Sigmoid colon (tissue), 7 donors: ENCODE measurements around the gene MVB12A. TPM values are rescaled to one million over a fixed set of nuclear protein-coding genes. Genes with fewer than 3 reads are reported as not detected.

Source experiments
- DNase-seq: peaks from one replicate; pipeline ENCODE4 v3.0.0-alpha.2; 2019
- H3K27ac ChIP-seq, 4 donors: fragments of 200-600 bp; sonication (generic); one replicate each; pipeline ENCODE4 v1.5.1; 2016 to 2019; ENCODE audit warnings: mild to moderate bottlenecking in 1 of 4
- H3K27me3 ChIP-seq, 3 donors: fragments of 200-600 bp; sonication (generic); one replicate each; pipeline ENCODE4 v1.5.1; 2019; ENCODE audit warnings: mild to moderate bottlenecking in 1 of 3
- H3K36me3 ChIP-seq, 4 donors: fragments of 200-600 bp; sonication (generic); one replicate each; pipeline ENCODE4 v1.5.1; 2016 to 2019
- H3K4me1 ChIP-seq, 4 donors: fragments of 200-600 bp; sonication (generic); one replicate each; pipeline ENCODE4 v1.5.1; 2017 to 2019
- H3K4me3 ChIP-seq, 4 donors: fragments of 200-600 bp; sonication (generic); one replicate each; pipeline ENCODE4 v1.5.1; 2017 to 2019; ENCODE audit warnings: mild to moderate bottlenecking in 2 of 4, moderate library complexity in 1 of 4
- H3K9me3 ChIP-seq, 4 donors: fragments of 200-600 bp in 3 of 4; sonication (generic) in 3 of 4; one replicate each; pipeline versions ENCODE4 v1.5.1 to v1.6.1; 2013 to 2019
- CTCF ChIP-seq, 4 experiments: fragments of 450-650 bp in 3 of 4; fragments of 200-600 bp in 1 of 4; IDR thresholded peaks; one replicate each; pipeline ENCODE4 v1.5.1; 2016 to 2019; ENCODE audit warnings: antibody characterized with exemption in 4 of 4, mild to moderate bottlenecking in 3 of 4, moderate library complexity in 2 of 4
- EP300 ChIP-seq, 4 donors: sonication (generic); formaldehyde crosslinking; IDR thresholded peaks; one replicate each; pipeline ENCODE4 v1.6.1; 2017; ENCODE audit warnings: antibody characterized with exemption in 4 of 4
- POLR2A ChIP-seq, 2 donors: fragments of 450-650 bp; IDR thresholded peaks; one replicate each; pipeline ENCODE4 v1.6.1; 2016; ENCODE audit warnings: antibody characterized with exemption in 2 of 2, mild to moderate bottlenecking in 2 of 2, moderate library complexity in 2 of 2
- POLR2AphosphoS5 ChIP-seq, 4 donors: sonication (generic); formaldehyde crosslinking; IDR thresholded peaks; one replicate each; pipeline ENCODE4 v1.6.1; 2017; ENCODE audit warnings: antibody characterized with exemption in 4 of 4
- WGBS, 2 donors: extraction: QIAGEN DNeasy Blood & Tissue Kit; methylation state at CpG; one replicate each; pipeline ENCODE4 v1.1.7; 2013; 5-methylcytosine and 5-hydroxymethylcytosine counted together
- intact Hi-C: fragments of 100-400 bp; cut with DNase I; formaldehyde crosslinking; loops from one replicate; pipeline ENCODE4 v1.15.1; 2023
- polyA plus RNA-seq, 3 donors: library from polyadenylated mRNA; stranded (reverse); fragments of 200-250 nt; gene quantifications; one replicate each; pipeline ENCODE4 v1.2.3, GENCODE V29; 2013
- total RNA-seq, 4 donors: library from RNA; depleted of rRNA; stranded (reverse); fragments of >200 nt; gene quantifications; one replicate each; pipeline ENCODE4 v1.1.0, GENCODE V29; 2016
- donor health status: healthy with polysubstance abuse.
- donor health status: Bipolar disorder and iron deficiency.
- donor health status: healthy.

The MVB12A gene
- total and polyA plus RNA-seq, 7 donors: 40.4 to 102 (median 55.8) TPM

- Histone ChIP-seq H3K9me3 (no peaks in the 10 kb centered on the region), H3K27me3 (no peaks in the 10 kb centered on the region), H3K4me1 (peaks cover 0 to 25% (median 20%) of the 10 kb centered on the region in 4 donors), H3K4me3 (no peak overlapping the region), H3K27ac (no peak overlapping the region), H3K36me3 (peaks cover 0 to 5% (median 0%) of the 10 kb centered on the region in 4 donors)
- intact Hi-C loops: loop anchor here (2.0 kb wide), 1 partner anchor 43 kb away; no protein-coding TSS in a partner anchor
- DNase-seq: no peak
- 94 to 95% methylated on average over 20 of the region's 20 CpGs for WGBS, 2 donors
- no peak for TF ChIP-seq POLR2AphosphoS5 (IDR thresholded peaks at IDR 0.05)
- TF ChIP-seq POLR2A (IDR thresholded peaks at IDR 0.05): no peak
- no peak for TF ChIP-seq EP300 (IDR thresholded peaks at IDR 0.05)
- no peak for TF ChIP-seq CTCF (IDR thresholded peaks at IDR 0.05)
Observed at GRCh38 chr19:17423429-17424208, 3.8 kb downstream of the MVB12A start.

DNA sequence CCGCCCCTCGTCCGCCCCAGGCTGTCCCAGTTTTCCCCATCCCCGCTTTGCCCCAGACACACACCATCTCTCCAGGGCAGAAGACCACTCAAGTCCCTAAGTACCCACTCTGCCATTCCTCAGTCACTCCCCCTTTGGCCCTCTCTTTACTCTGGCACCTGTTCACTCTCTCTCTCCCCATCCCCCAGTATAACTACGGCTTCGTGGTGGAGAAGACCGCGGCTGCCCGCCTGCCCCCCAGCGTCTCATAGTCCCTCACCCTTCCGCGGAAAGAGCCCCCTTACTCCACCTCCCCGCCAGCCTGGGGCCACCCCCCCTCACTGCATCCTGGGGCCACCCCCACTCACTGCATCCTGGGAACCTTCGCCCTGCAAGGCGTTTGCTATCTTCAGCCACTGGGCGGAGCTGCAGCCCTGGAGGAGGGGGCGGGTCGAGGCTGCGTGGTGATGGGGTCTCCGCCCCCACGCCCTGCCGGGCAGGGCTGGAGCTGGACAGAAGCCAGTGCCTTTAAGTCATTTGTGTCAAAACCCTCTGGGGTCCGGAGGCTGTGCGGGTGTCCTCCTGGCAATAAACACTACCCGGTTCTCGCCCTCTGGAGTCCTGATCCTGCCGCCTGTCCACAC lies 5.0 kb downstream of the MVB12A start:
- no peaks in the 10 kb centered on the region for H3K27me3 ChIP-seq
- no peak overlapping the region for H3K4me3 ChIP-seq
- no peaks in the 10 kb centered on the region for H3K9me3 ChIP-seq
- no peak for TF ChIP-seq EP300 (IDR thresholded peaks at IDR 0.05)
- peak in 2 of 4 experiments; percentile 37 to 40 for TF ChIP-seq CTCF (IDR thresholded peaks at IDR 0.05)
- no peak for DNase-seq
- 29 to 53% methylated on average over 27 of the region's 27 CpGs for WGBS, 2 donors
- intact Hi-C loops: loop anchor here (2.0 kb wide), 1 partner anchor 42 kb away; no protein-coding TSS in a partner anchor
- H3K4me1 ChIP-seq: peaks cover 0 to 18% (median 16%) of the 10 kb centered on the region in 4 donors
- no peak overlapping the region for H3K27ac ChIP-seq
- H3K36me3 ChIP-seq: peaks cover 0 to 5% (median 0%) of the 10 kb centered on the region in 4 donors

DNA sequence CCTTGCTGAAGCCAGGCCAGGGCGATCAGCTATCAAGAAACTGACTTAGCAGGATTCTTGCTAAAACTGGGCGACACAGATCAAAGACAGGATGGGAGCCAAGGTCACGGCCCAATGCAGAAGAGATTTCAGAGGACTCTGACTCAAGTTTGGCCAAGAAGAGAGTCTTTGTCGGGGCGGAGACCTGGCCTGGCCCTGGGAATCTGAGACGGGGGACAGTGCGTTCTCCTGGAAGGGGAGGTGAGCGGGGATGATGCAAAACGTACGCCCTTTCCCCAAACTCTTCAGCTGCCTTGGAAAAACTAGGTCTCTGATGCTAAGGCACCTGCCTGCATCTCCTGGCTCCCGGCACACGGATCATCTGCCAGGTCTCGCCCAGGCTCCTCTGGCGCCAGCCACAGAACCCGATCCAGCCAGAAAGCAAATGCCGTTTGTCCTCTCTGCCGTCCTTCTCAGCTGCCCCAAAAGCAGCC lies 9.8 kb downstream of the MVB12A start:
- no peak for TF ChIP-seq POLR2A (IDR thresholded peaks at IDR 0.05)
- no peak for TF ChIP-seq EP300 (IDR thresholded peaks at IDR 0.05)
- TF ChIP-seq CTCF (IDR thresholded peaks at IDR 0.05): no peak
- no peak for TF ChIP-seq POLR2AphosphoS5 (IDR thresholded peaks at IDR 0.05)
- Histone ChIP-seq H3K27ac (no peak overlapping the region), H3K4me3 (no peak overlapping the region), H3K36me3 (no peaks in the 10 kb centered on the region), H3K27me3 (no peaks in the 10 kb centered on the region), H3K4me1 (peaks cover 0 to 5% (median 5%) of the 10 kb centered on the region in 4 donors), H3K9me3 (no peaks in the 10 kb centered on the region)
- WGBS, 2 donors: 81 to 85% methylated on average over 17 of the region's 17 CpGs
- intact Hi-C loops: no loop called here
- DNase-seq: peak; percentile 79

DNA sequence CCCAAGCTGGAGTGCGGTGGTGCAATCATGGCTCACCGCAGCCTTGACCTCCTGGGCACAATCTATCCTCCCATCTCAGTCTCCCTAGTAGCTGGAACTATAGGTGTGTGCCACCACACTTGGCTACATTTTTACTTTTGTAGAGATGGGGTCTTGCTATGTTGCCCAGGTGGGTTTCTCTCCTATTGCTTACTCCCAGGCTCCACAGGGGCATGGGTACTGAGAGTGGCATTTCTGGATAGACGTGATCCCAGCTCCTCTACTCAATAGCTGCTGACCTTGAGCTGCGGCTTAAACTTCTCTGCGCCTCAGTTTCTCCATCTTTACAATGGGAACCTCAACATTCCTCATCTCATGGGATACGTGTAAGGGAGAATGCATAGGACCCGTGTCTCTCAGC lies 11.6 kb downstream of the MVB12A start:
- DNase-seq: no peak
- TF ChIP-seq CTCF (IDR thresholded peaks at IDR 0.05) (no peak), POLR2AphosphoS5 (IDR thresholded peaks at IDR 0.05) (no peak), POLR2A (IDR thresholded peaks at IDR 0.05) (no peak), EP300 (IDR thresholded peaks at IDR 0.05) (no peak)
- WGBS, 2 donors: 90 to 93% methylated on average over 7 of the region's 7 CpGs

More for the DNA sequence above, 11.6 kb downstream of the MVB12A start:
- Histone ChIP-seq H3K9me3 (no peaks in the 10 kb centered on the region), H3K27me3 (no peaks in the 10 kb centered on the region), H3K4me3 (no peak overlapping the region), H3K4me1 (no peaks in the 10 kb centered on the region), H3K27ac (no peak overlapping the region), H3K36me3 (no peaks in the 10 kb centered on the region)
- intact Hi-C loops: no loop called here
